ENCODE measurements around the gene MIEF2. TPM values are rescaled to one million over a fixed set of nuclear protein-coding genes. Genes with fewer than 3 reads are reported as not detected.

MIEF2 gene
- total and polyA plus RNA-seq, 2 donors from 2014 or later: 19.3 to 25.3 TPM

GRCh38 chr17:18251204-18251603 is 9.3 kb upstream of the MIEF2 start:
- Histone ChIP-seq H3K4me1 (ENCODE audit: control insufficient read depth in 2 of 3, insufficient read depth in 2 of 3, low read depth in 1 of 3, low read length in 3 of 3) (peaks cover 0 to 14% (median under 1%) of the 10 kb centered on the region in 3 donors), H3K9ac (ENCODE audit: low read length in 3 of 3) (no peak overlapping the region), H3K9me3 (ENCODE audit: control insufficient read depth in 2 of 3, insufficient read depth in 1 of 3, low read length in 3 of 3) (no peaks in the 10 kb centered on the region), H3K27ac (ENCODE audit: low read depth in 2 of 2, low read length in 2 of 2) (no peak overlapping the region), H3K4me3 (ENCODE audit: low read length in 3 of 3) (no peak overlapping the region), H3K27me3 (ENCODE audit: control insufficient read depth, insufficient read depth, low read length) (no peaks in the 10 kb centered on the region), H3K36me3 (ENCODE audit: control insufficient read depth in 2 of 3, insufficient read depth in 3 of 3, low read length in 3 of 3) (peaks cover 3 to 72% (median 24%) of the 10 kb centered on the region in 3 donors)
- FAIRE-seq (no peak), DNase-seq (no peak)
- intact Hi-C loops (cut with DNase I): no loop called here
- TF ChIP-seq, protein P1, sequence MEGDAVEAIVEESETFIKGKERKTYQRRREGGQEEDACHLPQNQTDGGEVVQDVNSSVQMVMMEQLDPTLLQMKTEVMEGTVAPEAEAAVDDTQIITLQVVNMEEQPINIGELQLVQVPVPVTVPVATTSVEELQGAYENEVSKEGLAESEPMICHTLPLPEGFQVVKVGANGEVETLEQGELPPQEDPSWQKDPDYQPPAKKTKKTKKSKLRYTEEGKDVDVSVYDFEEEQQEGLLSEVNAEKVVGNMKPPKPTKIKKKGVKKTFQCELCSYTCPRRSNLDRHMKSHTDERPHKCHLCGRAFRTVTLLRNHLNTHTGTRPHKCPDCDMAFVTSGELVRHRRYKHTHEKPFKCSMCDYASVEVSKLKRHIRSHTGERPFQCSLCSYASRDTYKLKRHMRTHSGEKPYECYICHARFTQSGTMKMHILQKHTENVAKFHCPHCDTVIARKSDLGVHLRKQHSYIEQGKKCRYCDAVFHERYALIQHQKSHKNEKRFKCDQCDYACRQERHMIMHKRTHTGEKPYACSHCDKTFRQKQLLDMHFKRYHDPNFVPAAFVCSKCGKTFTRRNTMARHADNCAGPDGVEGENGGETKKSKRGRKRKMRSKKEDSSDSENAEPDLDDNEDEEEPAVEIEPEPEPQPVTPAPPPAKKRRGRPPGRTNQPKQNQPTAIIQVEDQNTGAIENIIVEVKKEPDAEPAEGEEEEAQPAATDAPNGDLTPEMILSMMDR (IDR thresholded peaks at IDR 0.05; ENCODE audit: borderline replicate concordance, extremely low read depth, insufficient read depth): no peak

DNA sequence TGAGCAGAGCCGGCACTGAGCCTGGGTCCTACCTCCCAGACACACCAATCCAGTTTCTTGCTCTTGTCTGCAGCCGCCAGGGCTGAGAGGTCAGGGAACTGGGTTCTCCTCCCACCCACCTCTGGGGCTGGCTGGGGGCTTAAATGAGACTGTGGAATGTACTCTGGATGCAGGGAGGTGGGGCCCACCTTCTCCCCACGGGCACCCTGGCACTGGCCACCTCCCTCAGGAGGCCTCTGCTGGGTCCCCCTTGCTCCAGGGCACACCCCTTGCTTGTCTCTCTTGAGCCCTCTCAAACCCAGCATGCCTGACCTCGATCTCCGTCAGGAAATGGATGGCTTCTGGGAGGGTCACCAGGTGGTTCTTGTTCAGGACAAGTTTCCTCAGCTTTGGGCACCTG is 8.3 kb upstream of the MIEF2 start:
- Histone ChIP-seq H3K9ac (ENCODE audit: low read length in 3 of 3) (no peak overlapping the region), H3K9me3 (ENCODE audit: control insufficient read depth in 2 of 3, insufficient read depth in 1 of 3, low read length in 3 of 3) (no peaks in the 10 kb centered on the region), H3K27ac (ENCODE audit: low read depth in 2 of 2, low read length in 2 of 2) (no peak overlapping the region), H3K27me3 (ENCODE audit: control insufficient read depth, insufficient read depth, low read length) (no peaks in the 10 kb centered on the region), H3K36me3 (ENCODE audit: control insufficient read depth in 2 of 3, insufficient read depth in 3 of 3, low read length in 3 of 3) (peaks cover 3 to 66% (median 22%) of the 10 kb centered on the region in 3 donors), H3K4me3 (ENCODE audit: low read length in 3 of 3) (no peak overlapping the region), H3K4me1 (ENCODE audit: control insufficient read depth in 2 of 3, insufficient read depth in 2 of 3, low read depth in 1 of 3, low read length in 3 of 3) (peaks cover 0 to 19% (median 8%) of the 10 kb centered on the region in 3 donors)
- intact Hi-C loops (cut with DNase I): no loop called here
- TF ChIP-seq, protein P1 (IDR thresholded peaks at IDR 0.05; ENCODE audit: borderline replicate concordance, extremely low read depth, insufficient read depth): no peak
- FAIRE-seq: no peak
- DNase-seq: no peak

DNA sequence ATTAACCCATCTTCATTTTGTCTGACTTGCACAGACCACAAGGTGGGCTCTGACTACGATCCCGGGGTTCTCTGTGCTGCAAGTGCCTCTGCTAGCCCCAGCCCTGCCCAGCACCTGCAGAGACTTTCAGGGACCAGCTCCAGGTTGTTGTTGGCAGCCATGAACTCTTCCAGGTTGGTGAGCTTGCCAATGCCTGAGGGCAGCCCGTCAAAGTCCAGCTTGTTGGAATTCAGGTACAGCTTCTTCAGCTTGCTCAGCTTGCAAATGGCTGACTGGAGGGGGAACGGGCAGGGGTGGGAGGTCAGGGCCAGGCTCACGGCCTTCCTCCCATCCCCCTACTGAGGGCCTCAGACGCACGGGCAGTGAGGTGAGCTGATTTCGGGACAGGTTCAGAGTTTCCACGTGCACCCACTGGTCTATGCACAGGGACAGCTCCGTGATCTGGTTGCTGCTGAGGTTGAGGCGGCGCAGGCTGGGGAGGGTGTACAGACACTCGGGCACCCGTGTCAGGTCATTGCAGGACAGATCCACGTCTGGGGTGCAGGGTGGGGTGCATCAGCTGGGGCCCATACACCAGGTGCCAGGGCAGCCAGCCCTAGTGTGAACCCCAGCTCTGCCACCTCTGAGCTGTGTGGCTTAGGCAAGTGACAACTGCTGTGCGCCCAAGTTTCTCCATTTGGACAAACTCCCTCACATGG is 7.1 kb upstream of the MIEF2 start:
- intact Hi-C loops (cut with DNase I): no loop called here
- H3K4me1 ChIP-seq (ENCODE audit: control insufficient read depth in 2 of 3, insufficient read depth in 2 of 3, low read depth in 1 of 3, low read length in 3 of 3): peaks cover 0 to 16% (median 10%) of the 10 kb centered on the region in 3 donors
- H3K27me3 ChIP-seq (ENCODE audit: control insufficient read depth, insufficient read depth, low read length): no peaks in the 10 kb centered on the region
- no peak for DNase-seq
- no peaks in the 10 kb centered on the region for H3K9me3 ChIP-seq (ENCODE audit: control insufficient read depth in 2 of 3, insufficient read depth in 1 of 3, low read length in 3 of 3)
- no peak overlapping the region for H3K27ac ChIP-seq (ENCODE audit: low read depth in 2 of 2, low read length in 2 of 2)
- FAIRE-seq: no peak
- TF ChIP-seq, protein P1 (IDR thresholded peaks at IDR 0.05; ENCODE audit: borderline replicate concordance, extremely low read depth, insufficient read depth): no peak
- no peak overlapping the region for H3K9ac ChIP-seq (ENCODE audit: low read length in 3 of 3)
- no peak overlapping the region for H3K4me3 ChIP-seq (ENCODE audit: low read length in 3 of 3)
- H3K36me3 ChIP-seq (ENCODE audit: control insufficient read depth in 2 of 3, insufficient read depth in 3 of 3, low read length in 3 of 3): peaks cover 3 to 55% (median 17%) of the 10 kb centered on the region in 3 donors

Measured in kidney (tissue), 14 donors.